ENCODE results near the gene YKT6. TPM values are rescaled to one million over a fixed set of nuclear protein-coding genes. Genes with fewer than 3 reads are reported as not detected.

YKT6 gene
- total RNA-seq, 1 donor from 2014 or later: 58.7 TPM

GRCh38 chr7:44225566-44226395 lies 25.0 kb downstream of the YKT6 start:
- ATAC-seq: no peak
- intact Hi-C loops (cut with DNase I): no loop called here
- Histone ChIP-seq H3K27me3 (ENCODE audit: low read depth) (peaks cover 25% of the 10 kb centered on the region), H3K36me3 (no peaks in the 10 kb centered on the region), H3K4me1 (no peaks in the 10 kb centered on the region), H3K4me3 (no peak overlapping the region), H3K27ac (no peak overlapping the region), H3K9me3 (no peaks in the 10 kb centered on the region)
- DNase-seq: no peak
- no peak for TF ChIP-seq CTCF (IDR thresholded peaks at IDR 0.05)

- intact Hi-C loops (cut with DNase I): no loop called here
- no peak for ATAC-seq
- no peak overlapping the region for H3K4me3 ChIP-seq
- no peaks in the 10 kb centered on the region for H3K36me3 ChIP-seq
- no peak overlapping the region for H3K27ac ChIP-seq
- H3K9me3 ChIP-seq: no peaks in the 10 kb centered on the region
- TF ChIP-seq CTCF (IDR thresholded peaks at IDR 0.05): no peak
- H3K4me1 ChIP-seq: no peaks in the 10 kb centered on the region
- no peak for DNase-seq
- H3K27me3 ChIP-seq (ENCODE audit: low read depth): peaks cover 25% of the 10 kb centered on the region
Measured at GRCh38 chr7:44226396-44226753, 25.6 kb downstream of the YKT6 start.

- no peak for DNase-seq
- Histone ChIP-seq H3K4me1 (no peaks in the 10 kb centered on the region), H3K9me3 (no peaks in the 10 kb centered on the region), H3K27ac (no peak overlapping the region), H3K27me3 (ENCODE audit: low read depth) (peaks cover 25% of the 10 kb centered on the region), H3K36me3 (no peaks in the 10 kb centered on the region), H3K4me3 (no peak overlapping the region)
- intact Hi-C loops (cut with DNase I): no loop called here
- TF ChIP-seq CTCF (IDR thresholded peaks at IDR 0.05): no peak
- no peak for ATAC-seq
Measured at GRCh38 chr7:44227911-44228310, 27.1 kb downstream of the YKT6 start.

GRCh38 chr7:44228571-44229350 lies 28.0 kb downstream of the YKT6 start:
- no peak overlapping the region for H3K27ac ChIP-seq
- no peaks in the 10 kb centered on the region for H3K36me3 ChIP-seq
- no peak overlapping the region for H3K4me3 ChIP-seq
- no peaks in the 10 kb centered on the region for H3K9me3 ChIP-seq
- H3K27me3 ChIP-seq (ENCODE audit: low read depth): peaks cover 28% of the 10 kb centered on the region
- ATAC-seq (no peak), DNase-seq (no peak)
- TF ChIP-seq CTCF (IDR thresholded peaks at IDR 0.05): no peak
- intact Hi-C loops (cut with DNase I): no loop called here
- H3K4me1 ChIP-seq: no peaks in the 10 kb centered on the region

GRCh38 chr7:44229546-44230105 lies 28.8 kb downstream of the YKT6 start:
- Histone ChIP-seq H3K27me3 (ENCODE audit: low read depth) (peaks cover 25% of the 10 kb centered on the region), H3K27ac (no peak overlapping the region), H3K36me3 (no peaks in the 10 kb centered on the region), H3K4me1 (no peaks in the 10 kb centered on the region), H3K9me3 (no peaks in the 10 kb centered on the region), H3K4me3 (no peak overlapping the region)
- DNase-seq (no peak), ATAC-seq (no peak)
- intact Hi-C loops (cut with DNase I): no loop called here
- no peak for TF ChIP-seq CTCF (IDR thresholded peaks at IDR 0.05)

All from lower lobe of right lung (tissue), 2 donors.